HG03460 (cell line): ENCODE results near the gene AHCTF1.

ENCODE experiments used
- ATAC-seq: cut with Tn5 transposase; IDR thresholded peaks from one replicate; pipeline ENCODE4 v1.9.1; 2021; ENCODE audit not compliant: unreplicated experiment

AHCTF1 gene

DNA sequence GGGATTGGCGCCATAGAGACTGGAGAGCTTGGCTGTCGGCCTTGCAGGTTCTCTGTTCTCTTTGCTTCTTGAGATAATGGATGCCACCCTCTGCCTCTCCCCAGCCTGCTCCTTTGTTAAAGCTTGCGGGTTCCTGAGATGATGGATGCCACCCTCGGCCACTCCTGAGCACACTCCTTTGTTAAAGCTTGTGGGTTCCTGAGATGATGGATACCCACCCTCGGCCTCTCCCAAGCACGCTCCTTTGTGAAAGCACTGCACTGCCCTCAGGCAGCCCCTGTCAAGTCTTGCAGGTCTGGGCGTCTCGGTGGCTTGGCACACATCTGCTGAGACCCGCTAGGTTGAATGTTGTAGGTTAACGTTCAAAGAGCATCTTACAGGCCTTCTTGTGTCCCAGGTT is 131.0 kb downstream of the AHCTF1 start:
- no peak for ATAC-seq

DNA sequence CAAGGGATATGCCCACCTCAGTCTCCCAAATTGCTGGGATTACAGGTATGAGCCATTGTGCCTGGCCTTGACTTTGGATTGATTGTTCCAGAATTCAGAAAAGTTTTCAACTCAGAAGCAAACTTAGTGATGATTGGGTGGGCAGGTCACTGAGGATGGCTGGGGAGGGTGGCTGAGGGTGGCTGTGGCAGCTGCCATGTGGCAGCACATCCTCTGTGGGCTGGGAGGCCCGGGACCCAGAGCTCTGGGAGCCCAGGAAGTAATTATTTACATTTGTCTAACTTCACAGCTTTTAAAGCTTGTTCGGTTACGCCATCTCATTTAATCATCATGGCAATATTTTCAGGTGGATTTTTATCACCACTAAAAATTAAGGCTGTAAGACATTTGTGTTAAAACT is 131.4 kb downstream of the AHCTF1 start:
- no peak for ATAC-seq

DNA sequence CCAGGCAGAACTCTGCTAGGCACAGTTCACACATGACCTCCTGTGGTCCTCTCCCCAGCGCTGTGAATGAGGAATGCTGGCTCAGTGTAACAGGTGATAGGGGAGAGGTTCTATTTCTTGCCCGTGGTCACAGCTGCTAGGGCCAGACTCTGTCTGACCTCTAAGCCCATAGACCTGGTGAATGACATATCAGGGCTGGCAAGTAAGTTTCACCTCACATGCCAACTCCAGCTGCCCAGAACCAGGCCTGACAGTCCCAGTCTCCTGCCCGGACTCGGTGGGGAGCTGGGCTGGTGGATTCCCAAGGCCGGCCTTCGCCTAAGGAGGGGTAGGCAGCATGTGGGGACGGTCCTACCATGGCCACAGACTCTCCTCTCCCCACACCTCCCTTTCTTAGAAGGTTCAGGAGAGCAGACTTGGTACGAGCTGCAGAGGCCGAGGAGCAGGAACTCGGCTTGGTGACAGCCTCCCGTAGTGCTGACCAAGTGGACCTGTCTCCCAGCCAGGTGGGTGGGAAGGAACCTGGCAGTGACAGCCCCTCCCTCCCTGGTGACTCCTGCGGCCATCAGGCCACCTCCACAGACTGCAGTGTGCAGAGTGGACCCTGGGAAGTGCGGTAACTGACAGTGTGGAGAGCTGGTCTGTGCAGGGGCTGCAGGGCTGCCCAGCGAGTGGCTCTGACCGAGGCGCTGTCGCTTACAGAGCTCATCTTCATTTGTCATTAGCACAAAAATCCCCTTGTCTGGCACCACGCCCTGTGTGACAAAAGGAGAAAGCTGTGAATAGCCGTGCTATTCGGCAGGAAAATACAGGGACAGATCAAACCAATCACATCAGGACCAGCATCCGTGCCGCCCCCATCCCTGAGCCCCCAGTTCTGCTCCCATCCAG is 132.9 kb downstream of the AHCTF1 start:
- no peak for ATAC-seq

DNA sequence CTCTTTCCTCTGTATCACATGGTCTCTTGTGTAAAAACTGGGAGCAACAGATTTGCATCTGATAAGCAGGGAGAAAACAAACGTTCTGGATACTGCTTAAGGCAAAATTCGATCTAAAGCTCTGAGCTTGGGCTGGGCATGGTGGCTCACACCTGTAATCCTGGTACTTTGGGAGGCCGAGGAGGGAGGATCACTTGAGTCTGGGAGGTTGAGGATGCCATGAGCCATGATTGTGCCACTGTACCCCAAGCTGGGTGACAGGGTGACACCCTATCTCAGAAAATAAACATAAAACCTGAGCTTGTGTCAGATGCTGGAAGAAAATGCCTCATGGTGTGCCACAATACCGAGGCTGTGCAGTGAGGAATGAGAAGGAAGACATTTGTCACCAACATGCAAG is 133.6 kb downstream of the AHCTF1 start:
- no peak for ATAC-seq

DNA sequence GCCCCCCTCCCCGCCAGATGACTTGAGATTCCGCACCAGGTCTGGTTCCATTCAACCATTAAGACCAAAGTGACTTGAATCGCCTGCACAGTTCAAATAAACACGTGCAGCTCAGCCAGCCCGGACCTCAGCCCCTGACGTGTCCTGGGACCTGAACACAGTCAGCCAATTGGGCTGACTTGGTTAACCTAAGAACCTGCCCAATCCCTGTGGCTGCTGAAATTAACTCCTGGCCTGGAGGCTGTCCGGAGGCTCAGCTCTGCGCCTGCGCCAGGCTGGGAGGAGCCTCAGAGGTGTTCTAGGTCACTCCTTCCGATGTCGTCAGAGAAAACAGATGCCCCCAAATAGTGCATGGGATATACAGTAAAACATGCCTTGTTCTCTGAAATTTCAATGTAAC is 134.2 kb downstream of the AHCTF1 start:
- ATAC-seq, result no peak

DNA sequence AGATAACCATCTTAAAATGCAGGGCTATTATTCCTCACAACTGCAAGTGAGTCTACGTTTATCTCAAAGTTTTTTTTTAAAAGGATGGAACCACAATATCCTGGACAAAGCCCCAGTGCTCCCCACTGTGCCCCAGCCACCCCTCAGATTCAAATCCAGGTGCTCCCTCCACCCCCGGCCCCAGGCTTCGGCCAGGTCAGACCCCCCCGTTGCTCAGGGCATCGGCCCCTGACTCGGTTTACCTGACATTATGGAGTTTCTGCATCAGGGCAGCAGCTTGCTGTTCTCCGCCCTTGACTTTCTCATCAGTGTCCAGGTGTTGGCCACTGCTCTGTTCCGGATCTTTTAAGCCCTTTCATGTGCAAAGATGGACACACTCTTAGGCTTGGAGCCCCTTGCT is 134.6 kb downstream of the AHCTF1 start:
- ATAC-seq, result no peak

DNA sequence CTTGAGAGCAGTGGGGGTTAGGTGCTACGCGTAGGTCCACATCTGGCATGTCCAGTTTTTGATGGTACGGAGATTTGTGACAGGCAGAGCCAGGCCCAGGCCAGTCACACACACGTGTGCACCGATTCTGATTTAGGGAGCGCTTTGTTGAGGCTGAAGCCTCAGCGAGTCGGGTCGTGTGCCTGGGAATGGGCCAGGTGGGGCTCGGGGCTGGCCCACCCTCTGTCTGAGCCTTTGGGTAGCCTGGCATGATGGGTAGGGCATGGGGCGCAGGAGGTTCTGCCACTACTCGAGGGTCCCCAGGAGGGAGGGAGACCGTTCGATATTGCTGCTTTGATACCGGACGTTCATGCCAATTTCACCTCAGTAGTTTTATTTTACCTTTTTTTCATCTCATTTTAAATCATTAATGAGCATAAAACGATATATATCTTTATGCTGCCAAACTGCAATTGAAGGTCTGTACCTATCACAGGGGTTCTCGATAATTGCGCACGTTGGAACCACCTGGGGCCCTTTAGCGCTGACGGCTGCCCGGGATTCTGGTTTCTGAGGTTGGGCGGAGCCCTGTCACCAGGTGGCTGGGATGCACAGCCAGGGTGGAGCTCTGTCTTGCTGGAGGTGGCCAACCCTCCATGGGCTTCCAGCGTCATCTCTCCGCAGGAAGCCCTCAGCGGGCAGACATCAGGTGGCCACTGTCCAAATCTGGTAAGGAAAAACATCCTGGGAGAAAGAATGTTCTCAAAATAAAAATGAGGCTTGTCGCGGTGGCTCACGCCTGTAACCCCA is 135.6 kb downstream of the AHCTF1 start:
- no peak for ATAC-seq

DNA sequence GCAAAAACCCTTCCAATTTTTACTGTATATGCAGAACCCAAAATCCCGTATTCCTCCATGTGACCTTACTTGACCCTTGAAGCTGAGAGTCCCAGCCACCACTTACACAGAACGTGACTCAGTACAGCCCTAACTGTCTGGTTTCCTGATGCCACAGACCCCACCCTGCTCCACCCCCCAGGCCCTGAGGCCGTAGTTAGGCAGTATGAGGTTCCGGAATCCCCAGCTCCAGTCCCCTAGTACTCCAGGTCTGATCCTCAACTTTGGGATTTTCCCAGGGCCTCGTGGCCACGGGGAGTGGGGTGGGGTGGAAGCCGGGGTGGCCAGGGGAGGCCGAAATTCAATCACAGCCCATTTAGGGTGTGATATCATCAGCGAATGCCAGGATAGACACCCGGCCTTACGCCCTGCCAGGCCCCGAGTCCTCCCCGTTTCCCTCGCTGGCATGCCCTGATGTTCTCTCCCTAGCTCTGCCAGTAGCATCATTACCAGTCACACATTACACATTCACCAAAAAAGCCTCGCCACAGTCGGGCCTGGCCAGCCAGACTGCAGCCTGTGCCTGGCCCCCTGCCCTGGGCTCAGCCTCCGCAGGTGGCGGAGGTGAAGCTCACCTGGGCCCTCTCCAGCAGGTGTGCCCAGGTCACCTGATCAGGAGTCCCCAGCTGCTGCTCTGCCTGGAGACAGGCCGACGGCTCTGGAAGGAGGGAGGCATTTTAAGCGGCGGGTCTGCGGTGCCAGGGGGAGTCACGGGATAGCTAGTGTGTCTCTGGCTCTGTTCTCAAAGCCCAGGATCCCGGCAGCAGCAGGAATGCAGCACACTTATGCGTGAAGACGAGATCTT is 136.7 kb downstream of the AHCTF1 start:
- no peak for ATAC-seq

DNA sequence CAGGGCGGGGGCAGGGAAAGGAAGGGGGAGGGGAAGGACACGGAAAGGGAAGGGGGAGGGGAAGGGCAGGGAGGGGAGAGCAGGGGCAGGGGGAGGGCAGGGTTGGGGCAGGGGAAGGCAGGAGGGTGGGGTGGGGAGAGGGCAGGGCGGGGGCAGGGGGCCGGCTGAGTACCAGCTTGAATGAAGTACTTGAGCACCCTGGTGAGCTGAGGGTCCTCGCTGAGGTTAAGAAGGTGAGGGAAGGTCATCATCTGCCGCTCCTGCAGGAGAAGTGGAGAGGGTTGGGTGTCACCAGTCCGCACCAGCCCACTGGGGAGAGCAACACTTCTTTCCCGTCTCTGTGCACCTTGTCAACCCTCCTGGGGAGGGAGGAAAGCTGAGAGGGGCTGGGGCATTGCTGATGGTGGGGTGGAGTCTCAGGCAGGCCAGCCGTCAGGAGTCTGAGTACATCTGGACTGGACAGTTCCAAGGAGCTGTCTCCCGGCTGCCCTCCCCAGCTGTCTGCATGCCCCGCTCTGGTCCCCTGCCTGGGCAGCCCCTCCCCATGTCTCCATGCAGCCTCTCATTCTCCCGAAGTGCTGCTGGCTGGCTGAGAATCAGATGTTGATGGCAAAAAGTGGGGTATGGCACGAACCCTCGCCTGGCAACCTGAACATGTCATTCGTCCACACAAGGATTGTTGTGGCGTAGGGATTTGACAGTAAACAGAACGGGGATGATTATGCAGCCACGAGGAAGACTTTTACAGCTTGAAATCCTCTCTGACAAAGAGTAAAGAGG is 137.5 kb downstream of the AHCTF1 start:
- ATAC-seq, result no peak

DNA sequence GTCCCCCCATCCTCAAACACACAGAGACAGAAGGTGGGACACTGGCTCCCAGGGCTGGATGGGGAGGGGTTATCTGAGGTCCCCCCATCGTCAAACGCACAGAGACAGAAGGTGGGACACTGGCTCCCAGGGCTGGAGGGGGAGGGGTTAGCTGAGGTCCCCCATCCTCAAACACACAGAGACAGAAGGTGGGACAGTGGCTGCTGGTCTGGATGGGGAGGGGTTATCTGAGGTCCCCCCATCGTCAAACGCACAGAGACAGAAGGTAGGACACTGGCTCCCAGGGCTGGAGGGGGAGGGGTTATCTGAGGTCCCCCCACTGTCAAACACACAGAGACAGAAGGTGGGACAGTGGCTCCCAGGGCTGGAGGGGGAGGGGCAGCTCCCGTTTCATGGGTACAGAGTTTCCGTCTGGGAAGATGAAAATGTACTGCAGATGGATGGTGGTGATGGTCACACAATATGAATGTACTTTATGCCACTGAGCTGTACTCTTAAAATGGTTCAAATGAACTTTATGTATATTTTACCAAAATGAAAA is 138.3 kb downstream of the AHCTF1 start:
- ATAC-seq, result no peak

DNA sequence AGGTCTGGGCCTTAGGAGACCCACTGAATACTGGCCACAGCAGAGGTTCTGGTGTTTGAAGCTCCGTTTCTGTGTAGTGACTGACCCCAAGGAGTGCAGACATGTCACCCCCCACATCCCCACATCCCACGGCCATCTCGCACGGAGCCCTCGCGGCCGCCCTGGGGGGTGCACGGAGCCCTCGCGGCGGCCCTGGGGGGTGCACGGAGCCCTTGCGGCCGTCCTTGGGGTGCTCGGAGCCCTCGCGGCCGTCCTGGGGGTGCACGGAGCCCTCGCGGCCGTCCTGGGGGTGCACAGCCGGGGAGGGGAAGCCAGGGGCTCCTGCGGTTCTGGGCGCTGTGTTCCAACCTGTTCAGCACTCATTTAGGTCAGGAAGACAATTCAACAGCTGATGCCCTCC is 139.1 kb downstream of the AHCTF1 start:
- no peak for ATAC-seq

DNA sequence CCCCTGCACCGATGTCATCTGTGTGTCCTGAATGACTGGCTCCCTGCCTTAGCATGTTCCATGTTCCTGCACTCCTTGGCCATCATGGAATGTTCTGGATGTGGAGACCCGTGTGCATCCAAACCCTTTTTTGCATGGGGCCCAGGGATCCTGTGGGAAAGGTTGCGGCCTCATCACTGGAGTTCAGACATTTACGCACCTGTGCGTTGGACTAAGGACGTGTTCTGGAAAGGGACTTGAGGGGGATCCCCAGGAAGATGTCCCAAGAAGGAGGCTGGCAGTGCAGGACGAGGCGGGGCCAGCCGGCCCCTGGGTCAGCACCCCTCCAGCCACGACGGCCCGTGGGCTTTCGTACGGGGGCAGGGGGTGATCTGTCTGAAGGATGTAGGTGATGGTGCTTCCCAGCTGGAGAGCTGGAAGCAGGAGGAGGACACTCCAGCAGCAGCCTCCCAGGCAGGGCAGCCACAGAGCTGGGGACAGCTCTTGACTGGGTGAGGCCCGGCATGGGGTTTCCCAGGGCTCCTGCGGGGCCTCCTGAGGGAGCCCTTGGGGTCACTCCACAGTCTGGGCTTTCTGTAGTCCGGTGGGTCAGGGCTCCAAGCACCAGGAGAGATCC is 140.3 kb downstream of the AHCTF1 start:
- ATAC-seq, result no peak

DNA sequence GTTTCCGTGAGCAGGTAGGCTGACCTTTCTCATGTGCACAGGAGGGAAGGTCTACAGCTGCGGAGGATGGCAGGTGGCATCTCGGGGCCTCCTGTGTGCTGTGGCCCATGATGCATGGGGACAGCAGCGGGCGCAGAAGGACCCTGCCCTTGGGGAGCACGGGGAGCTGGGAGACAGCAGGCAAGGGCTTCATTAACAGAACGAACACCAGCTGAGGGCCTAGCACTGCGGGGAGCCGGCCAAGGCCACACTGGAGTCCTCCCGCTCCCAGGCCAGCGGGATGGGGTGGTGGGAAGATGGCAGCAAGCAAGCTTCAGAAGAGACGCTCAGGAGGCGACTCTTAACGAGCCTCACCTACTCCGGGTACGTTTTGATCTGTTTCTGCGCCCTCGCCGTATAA is 140.9 kb downstream of the AHCTF1 start:
- ATAC-seq, result no peak

DNA sequence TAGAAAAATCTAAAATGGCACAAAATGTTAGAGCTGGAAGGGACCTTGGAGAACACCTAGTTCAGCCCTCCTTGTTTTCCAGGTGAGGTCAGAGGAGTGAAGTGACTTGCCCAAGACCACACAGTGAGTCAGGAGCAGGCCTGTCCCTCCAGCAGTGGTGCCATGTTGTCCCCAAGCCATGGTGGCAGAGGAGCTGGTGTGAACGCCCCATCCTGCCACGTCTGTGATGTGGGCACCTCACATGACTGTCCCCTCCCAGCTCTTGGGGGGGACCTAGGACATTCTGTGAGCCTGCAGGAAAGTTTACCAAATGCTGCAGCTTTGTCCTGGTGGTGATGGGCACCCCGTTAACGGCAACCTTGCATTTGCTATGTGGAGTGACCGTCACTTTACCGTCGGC is 141.4 kb downstream of the AHCTF1 start:
- no peak for ATAC-seq

DNA sequence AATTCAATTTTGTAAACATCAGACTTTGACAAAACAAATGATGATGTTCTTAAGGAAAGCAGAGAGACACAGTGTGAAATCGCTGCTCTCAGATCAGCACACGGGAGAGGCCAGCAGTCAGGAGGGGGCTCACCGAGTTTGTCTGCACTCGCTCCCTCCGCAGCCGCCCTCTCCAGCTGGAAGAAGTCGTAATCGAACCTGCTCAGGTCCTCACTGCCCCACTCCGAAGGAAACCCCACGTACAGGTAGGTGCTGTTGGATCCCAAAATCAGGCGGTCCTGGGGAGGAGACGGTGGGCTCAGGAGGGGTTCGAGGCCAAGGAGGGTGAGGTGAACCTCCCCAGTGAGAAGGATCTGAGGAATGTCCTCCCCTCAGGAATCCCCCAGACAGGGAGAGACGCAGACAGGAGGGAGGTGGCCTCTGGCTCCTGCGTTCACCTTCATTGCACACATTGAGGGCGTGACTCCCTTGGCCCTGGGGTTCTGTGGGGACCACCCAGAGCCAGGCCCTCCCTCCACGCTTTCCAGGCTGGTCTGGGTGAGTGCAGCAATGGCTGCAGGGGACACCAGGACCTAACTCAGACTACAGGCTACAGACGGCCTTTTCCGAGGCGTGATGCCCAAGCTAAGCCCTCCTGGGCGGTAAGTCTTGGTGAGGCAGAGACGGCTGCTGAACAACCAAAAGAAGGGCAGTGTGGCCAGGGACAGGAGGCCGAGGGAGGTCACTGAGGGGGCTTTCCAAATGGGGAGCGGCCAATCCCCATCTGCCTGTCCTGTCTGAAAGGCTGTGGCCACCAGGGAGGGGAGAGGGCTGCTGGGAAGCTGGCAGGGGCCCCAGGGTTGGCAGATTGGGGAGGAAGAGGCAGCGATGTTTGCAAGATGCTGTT is 142.1 kb downstream of the AHCTF1 start:
- no peak for ATAC-seq
